Panc1 (cell line): ENCODE measurements around the gene MAP3K7. TPM values are rescaled to one million over a fixed set of nuclear protein-coding genes. Genes with fewer than 3 reads are reported as not detected.

Experiments used
- ATAC-seq: fragments of 200-7000 bp; cut with Tn5 transposase; 2 replicates; pipeline ENCODE4 v1.9.1; 2020; ENCODE audit warnings: mild to moderate bottlenecking, moderate library complexity
- BruUV-seq: library from RNA; stranded (reverse); fragments of 400-500 nt; replicated peaks from 2 replicates; lab custom pipeline; 2021; lab: Mats Ljungman, UMichigan
- CTCF ChIA-PET: fragments of 300-600 bp; sonication (Branson Sonifier 250); formaldehyde crosslinking; loops from one replicate; lab custom pipeline; 2022; ENCODE audit warnings: antibody characterized with exemption; lab: Charles Lee
- POLR2A ChIA-PET: fragments of 300-600 bp; sonication (Branson Sonifier 250); formaldehyde crosslinking; loops from one replicate; lab custom pipeline; 2022; ENCODE audit warnings: antibody characterized with exemption; lab: Charles Lee
- DNase-seq: peaks from one replicate; pipeline ENCODE4 v3.0.0-alpha.2; 2010; ENCODE audit warnings: low read depth, low spot score
- H3K27ac ChIP-seq: 2 replicates; pipeline ENCODE4 v1.5.1; 2011; ENCODE audit warnings: mild to moderate bottlenecking, low read length, inconsistent platforms
- H3K27me3 ChIP-seq: fragments of 200-500 bp; sonication (Bioruptor generic); 2 replicates; pipeline ENCODE4 v1.6.0; 2014; ENCODE audit warnings: low read length, inconsistent platforms; ENCODE audit not compliant: control insufficient read depth, insufficient read depth
- H3K36me3 ChIP-seq: fragments of 200-500 bp; sonication (Bioruptor generic); 2 replicates; pipeline ENCODE4 v1.5.1; 2014; ENCODE audit warnings: inconsistent platforms, mild to moderate bottlenecking, low read length, moderate library complexity; ENCODE audit not compliant: control insufficient read depth, insufficient read depth
- H3K4me1 ChIP-seq: 2 replicates; pipeline ENCODE4 v1.5.1; 2011; ENCODE audit warnings: inconsistent platforms, mild to moderate bottlenecking, low read length, moderate library complexity; ENCODE audit not compliant: control insufficient read depth, insufficient read depth
- H3K4me3 ChIP-seq, 2 experiments: 2 replicates each; pipeline ENCODE4 v1.5.1; 2011 to 2012; ENCODE audit warnings: low read depth in 2 of 2, low read length in 2 of 2, mild to moderate bottlenecking in 2 of 2, inconsistent platforms in 1 of 2, moderate library complexity in 1 of 2
- H3K9me3 ChIP-seq: fragments of 200-500 bp; sonication (Bioruptor generic); 2 replicates; pipeline ENCODE4 v1.5.1; 2014; ENCODE audit warnings: low read depth, mild to moderate bottlenecking, inconsistent platforms, low read length, moderate library complexity; ENCODE audit not compliant: control insufficient read depth, insufficient read depth
- CTCF ChIP-seq: fragments of 450-650 bp; IDR thresholded peaks from 2 replicates; pipeline ENCODE4 v1.5.1; 2017; ENCODE audit warnings: mild to moderate bottlenecking
- POLR2AphosphoS5 ChIP-seq: IDR thresholded peaks from 2 replicates; pipeline ENCODE4 v1.6.1; 2012; ENCODE audit warnings: mild to moderate bottlenecking, low read depth, low read length, moderate library complexity
- SIN3A ChIP-seq: IDR thresholded peaks from 2 replicates; pipeline ENCODE4 v1.6.1; 2012; ENCODE audit warnings: low read depth, mild to moderate bottlenecking, low read length, moderate library complexity, borderline replicate concordance; ENCODE audit not compliant: insufficient read depth
- TCF7L2 ChIP-seq: IDR thresholded peaks from 2 replicates; pipeline ENCODE4 v1.6.1; 2011; ENCODE audit warnings: mild to moderate bottlenecking, low read depth, low read length, inconsistent platforms
- in situ Hi-C: cut with HindIII; loops from 2 replicates; pipeline ENCODE4 v1.10.0; 2016; ENCODE audit warnings: low sequenced_read_pairs, low pct_unique_long_range_greater_than_20kb
- intact Hi-C: fragments of 100-400 bp; cut with micrococcal nuclease; formaldehyde crosslinking; loops from one replicate; pipeline ENCODE4 v1.10.0; 2022; ENCODE audit not compliant: unreplicated experiment
- total RNA-seq: library from RNA; stranded (reverse); gene quantifications from one replicate; pipeline ENCODE4 v1.2.1, GENCODE V29; 2021; ENCODE audit not compliant: unreplicated experiment
- TF ChIP-seq, protein P1 (sequence below), 2 experiments: IDR thresholded peaks; 2 replicates each; pipeline ENCODE4 v1.6.1; 2011 to 2012; ENCODE audit warnings: low read depth in 2 of 2, control low read depth in 1 of 2, low read length in 1 of 2, mild to moderate bottlenecking in 1 of 2, moderate library complexity in 1 of 2; ENCODE audit not compliant: insufficient read depth in 1 of 2

The MAP3K7 gene
- total RNA-seq, 1 experiment from 2014 or later: 33.1 TPM

- no TSS peak for BruUV-seq
- no peak overlapping the region for H3K4me3 ChIP-seq
- no peaks in the 10 kb centered on the region for H3K9me3 ChIP-seq
- no peak overlapping the region for H3K27ac ChIP-seq
- ATAC-seq: no peak
- intact Hi-C loops: no loop called here
- no peaks in the 10 kb centered on the region for H3K4me1 ChIP-seq
- no peaks in the 10 kb centered on the region for H3K27me3 ChIP-seq
- ChIA-PET CTCF (no interaction called here), POLR2A (interaction anchor here (0.6 kb wide), 1 partner anchor 49 kb away, joined by 4 read pairs; no protein-coding TSS in a partner anchor)
- no peak for DNase-seq
- in situ Hi-C loops: no loop called here
- TF ChIP-seq SIN3A (no peak), POLR2AphosphoS5 (no peak), CTCF (no peak), TCF7L2 (no peak)
- TF ChIP-seq, protein P1, sequence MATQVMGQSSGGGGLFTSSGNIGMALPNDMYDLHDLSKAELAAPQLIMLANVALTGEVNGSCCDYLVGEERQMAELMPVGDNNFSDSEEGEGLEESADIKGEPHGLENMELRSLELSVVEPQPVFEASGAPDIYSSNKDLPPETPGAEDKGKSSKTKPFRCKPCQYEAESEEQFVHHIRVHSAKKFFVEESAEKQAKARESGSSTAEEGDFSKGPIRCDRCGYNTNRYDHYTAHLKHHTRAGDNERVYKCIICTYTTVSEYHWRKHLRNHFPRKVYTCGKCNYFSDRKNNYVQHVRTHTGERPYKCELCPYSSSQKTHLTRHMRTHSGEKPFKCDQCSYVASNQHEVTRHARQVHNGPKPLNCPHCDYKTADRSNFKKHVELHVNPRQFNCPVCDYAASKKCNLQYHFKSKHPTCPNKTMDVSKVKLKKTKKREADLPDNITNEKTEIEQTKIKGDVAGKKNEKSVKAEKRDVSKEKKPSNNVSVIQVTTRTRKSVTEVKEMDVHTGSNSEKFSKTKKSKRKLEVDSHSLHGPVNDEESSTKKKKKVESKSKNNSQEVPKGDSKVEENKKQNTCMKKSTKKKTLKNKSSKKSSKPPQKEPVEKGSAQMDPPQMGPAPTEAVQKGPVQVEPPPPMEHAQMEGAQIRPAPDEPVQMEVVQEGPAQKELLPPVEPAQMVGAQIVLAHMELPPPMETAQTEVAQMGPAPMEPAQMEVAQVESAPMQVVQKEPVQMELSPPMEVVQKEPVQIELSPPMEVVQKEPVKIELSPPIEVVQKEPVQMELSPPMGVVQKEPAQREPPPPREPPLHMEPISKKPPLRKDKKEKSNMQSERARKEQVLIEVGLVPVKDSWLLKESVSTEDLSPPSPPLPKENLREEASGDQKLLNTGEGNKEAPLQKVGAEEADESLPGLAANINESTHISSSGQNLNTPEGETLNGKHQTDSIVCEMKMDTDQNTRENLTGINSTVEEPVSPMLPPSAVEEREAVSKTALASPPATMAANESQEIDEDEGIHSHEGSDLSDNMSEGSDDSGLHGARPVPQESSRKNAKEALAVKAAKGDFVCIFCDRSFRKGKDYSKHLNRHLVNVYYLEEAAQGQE (IDR thresholded peaks at IDR 0.05; ENCODE audit: insufficient read depth in 1 of 2, low read depth in 2 of 2, low read length in 1 of 2): no peak
- peaks cover 12% of the 10 kb centered on the region for H3K36me3 ChIP-seq
Measured at GRCh38 chr6:90537723-90538258, 49.1 kb downstream of the MAP3K7 start.

- ChIA-PET CTCF (no interaction called here), POLR2A (no interaction called here)
- no peak for ATAC-seq
- Histone ChIP-seq H3K9me3 (no peaks in the 10 kb centered on the region), H3K27me3 (no peaks in the 10 kb centered on the region), H3K27ac (no peak overlapping the region), H3K36me3 (peaks cover 9% of the 10 kb centered on the region), H3K4me3 (no peak overlapping the region), H3K4me1 (no peaks in the 10 kb centered on the region)
- no TSS peak for BruUV-seq
- DNase-seq: no peak
- in situ Hi-C loops (no loop called here), intact Hi-C loops (no loop called here)
- TF ChIP-seq CTCF (no peak), SIN3A (no peak), POLR2AphosphoS5 (no peak), TCF7L2 (no peak)
- TF ChIP-seq, protein P1 (IDR thresholded peaks at IDR 0.05; ENCODE audit: insufficient read depth in 1 of 2, low read depth in 2 of 2, low read length in 1 of 2): no peak
Measured at GRCh38 chr6:90537027-90537426, 49.8 kb downstream of the MAP3K7 start.
